Smooth muscle cell (in vitro differentiated cells): ENCODE results near the gene CDKN2B-AS1. TPM values are rescaled to one million over a fixed set of nuclear protein-coding genes. Genes with fewer than 3 reads are reported as not detected.

Source experiments
- DNase-seq: peaks from one replicate; lab custom pipeline; 2025; ENCODE audit not compliant: unreplicated experiment; lab: John Stamatoyannopoulos, UW
- H2AFZ ChIP-seq: fragments of 200-600 bp; sonication (generic); 2 replicates; pipeline ENCODE4 v1.6.0; 2016; ENCODE audit warnings: antibody characterized with exemption, low read depth, mild to moderate bottlenecking
- H3F3A ChIP-seq: fragments of 200-600 bp; sonication (generic); 2 replicates; pipeline ENCODE4 v1.6.0; 2017; ENCODE audit warnings: antibody characterized with exemption, low read depth
- H3K27ac ChIP-seq: fragments of 200-600 bp; sonication (generic); 2 replicates; pipeline ENCODE4 v1.5.1; 2016; ENCODE audit warnings: low read depth, mild to moderate bottlenecking
- H3K27me3 ChIP-seq: fragments of 200-600 bp; sonication (generic); 2 replicates; pipeline ENCODE4 v1.6.1; 2016; ENCODE audit warnings: low read depth, mild to moderate bottlenecking
- H3K36me3 ChIP-seq: fragments of 200-600 bp; sonication (generic); 2 replicates; pipeline ENCODE4 v1.5.1; 2016; ENCODE audit warnings: low read depth
- H3K4me1 ChIP-seq: fragments of 200-600 bp; sonication (generic); 2 replicates; pipeline ENCODE4 v1.5.1; 2016; ENCODE audit warnings: low read depth
- H3K4me2 ChIP-seq: fragments of 200-600 bp; sonication (generic); 2 replicates; pipeline ENCODE4 v1.6.0; 2016; ENCODE audit warnings: mild to moderate bottlenecking
- H3K4me3 ChIP-seq: fragments of 200-600 bp; sonication (generic); 2 replicates; pipeline ENCODE4 v1.5.1; 2016; ENCODE audit warnings: mild to moderate bottlenecking
- H3K79me2 ChIP-seq: fragments of 200-600 bp; sonication (generic); 2 replicates; pipeline ENCODE4 v1.6.0; 2016; ENCODE audit warnings: low read depth, mild to moderate bottlenecking
- H3K9ac ChIP-seq: fragments of 200-600 bp; sonication (generic); 2 replicates; pipeline ENCODE4 v1.6.0; 2016; ENCODE audit warnings: low read depth
- H3K9me3 ChIP-seq: fragments of 200-600 bp; sonication (generic); replicated peaks from 2 replicates; pipeline ENCODE4 v1.5.1; 2016; ENCODE audit warnings: low read depth
- H4K20me1 ChIP-seq: fragments of 200-600 bp; sonication (generic); 2 replicates; pipeline ENCODE4 v1.6.0; 2016; ENCODE audit warnings: low read depth
- WGBS: methylation state at CpG from one replicate; pipeline ENCODE4 v1.1.7; 2016; ENCODE audit warnings: low lambda C conversion rate; 5-methylcytosine and 5-hydroxymethylcytosine counted together
- polyA plus RNA-seq: library from polyadenylated mRNA; unstranded; fragments of >200 nt; fragmentation: Nextera tagmentation; extraction: Ambion mirVana; gene quantifications from 2 replicates; pipeline ENCODE4 v1.2.1, GENCODE V29; 2016
- total RNA-seq: library from RNA; depleted of rRNA; stranded (reverse); fragments of >200 nt; gene quantifications from 2 replicates; pipeline ENCODE4 v1.2.3, GENCODE V29; 2014
- TF ChIP-seq, protein P1 (sequence below): fragments of 200-600 bp; sonication (generic); IDR thresholded peaks from 2 replicates; pipeline ENCODE4 v1.5.1; 2017; ENCODE audit warnings: borderline replicate concordance, mild to moderate bottlenecking, antibody characterized with exemption; ENCODE audit not compliant: insufficient read depth, poor library complexity, severe bottlenecking

CDKN2B-AS1 gene
- total and polyA plus RNA-seq, 2 experiments from 2014 or later = 32.7 to 38.5 TPM

DNA sequence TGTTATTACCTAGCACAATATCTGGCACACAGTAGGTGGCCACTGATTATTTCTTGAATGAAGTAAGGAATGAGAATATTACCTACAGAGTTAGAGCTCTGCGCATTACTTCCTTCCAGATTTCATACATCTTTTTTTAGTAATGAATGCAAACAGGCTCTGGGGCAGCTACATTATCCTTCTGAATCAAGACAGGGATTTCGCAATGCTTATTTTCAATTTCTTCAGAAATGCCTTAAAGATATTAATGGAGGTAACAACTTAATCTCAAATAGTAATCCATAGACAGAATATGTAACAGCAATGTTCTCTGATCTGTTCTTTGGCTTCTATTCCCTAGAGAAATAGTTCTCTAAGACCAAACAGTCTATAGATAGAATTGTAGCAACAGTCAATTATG, 33.0 kb upstream of the CDKN2B-AS1 start:
- H3K27me3 ChIP-seq = peaks cover 22% of the 10 kb centered on the region
- no peak overlapping the region for H3K27ac ChIP-seq
- no peak overlapping the region for H3K4me3 ChIP-seq
- H3F3A ChIP-seq = no peaks in the 10 kb centered on the region
- no peak overlapping the region for H2AFZ ChIP-seq
- H3K9ac ChIP-seq = no peak overlapping the region
- H4K20me1 ChIP-seq = no peaks in the 10 kb centered on the region
- H3K79me2 ChIP-seq = no peaks in the 10 kb centered on the region
- 100% methylated on average over 2 of the region's 2 CpGs for WGBS
- no peak overlapping the region for H3K4me2 ChIP-seq
- peaks cover 6% of the 10 kb centered on the region for H3K4me1 ChIP-seq
- no peak for DNase-seq
- TF ChIP-seq, protein P1, sequence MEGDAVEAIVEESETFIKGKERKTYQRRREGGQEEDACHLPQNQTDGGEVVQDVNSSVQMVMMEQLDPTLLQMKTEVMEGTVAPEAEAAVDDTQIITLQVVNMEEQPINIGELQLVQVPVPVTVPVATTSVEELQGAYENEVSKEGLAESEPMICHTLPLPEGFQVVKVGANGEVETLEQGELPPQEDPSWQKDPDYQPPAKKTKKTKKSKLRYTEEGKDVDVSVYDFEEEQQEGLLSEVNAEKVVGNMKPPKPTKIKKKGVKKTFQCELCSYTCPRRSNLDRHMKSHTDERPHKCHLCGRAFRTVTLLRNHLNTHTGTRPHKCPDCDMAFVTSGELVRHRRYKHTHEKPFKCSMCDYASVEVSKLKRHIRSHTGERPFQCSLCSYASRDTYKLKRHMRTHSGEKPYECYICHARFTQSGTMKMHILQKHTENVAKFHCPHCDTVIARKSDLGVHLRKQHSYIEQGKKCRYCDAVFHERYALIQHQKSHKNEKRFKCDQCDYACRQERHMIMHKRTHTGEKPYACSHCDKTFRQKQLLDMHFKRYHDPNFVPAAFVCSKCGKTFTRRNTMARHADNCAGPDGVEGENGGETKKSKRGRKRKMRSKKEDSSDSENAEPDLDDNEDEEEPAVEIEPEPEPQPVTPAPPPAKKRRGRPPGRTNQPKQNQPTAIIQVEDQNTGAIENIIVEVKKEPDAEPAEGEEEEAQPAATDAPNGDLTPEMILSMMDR = no peak
- no peaks in the 10 kb centered on the region for H3K36me3 ChIP-seq
- no peaks in the 10 kb centered on the region for H3K9me3 ChIP-seq

DNA sequence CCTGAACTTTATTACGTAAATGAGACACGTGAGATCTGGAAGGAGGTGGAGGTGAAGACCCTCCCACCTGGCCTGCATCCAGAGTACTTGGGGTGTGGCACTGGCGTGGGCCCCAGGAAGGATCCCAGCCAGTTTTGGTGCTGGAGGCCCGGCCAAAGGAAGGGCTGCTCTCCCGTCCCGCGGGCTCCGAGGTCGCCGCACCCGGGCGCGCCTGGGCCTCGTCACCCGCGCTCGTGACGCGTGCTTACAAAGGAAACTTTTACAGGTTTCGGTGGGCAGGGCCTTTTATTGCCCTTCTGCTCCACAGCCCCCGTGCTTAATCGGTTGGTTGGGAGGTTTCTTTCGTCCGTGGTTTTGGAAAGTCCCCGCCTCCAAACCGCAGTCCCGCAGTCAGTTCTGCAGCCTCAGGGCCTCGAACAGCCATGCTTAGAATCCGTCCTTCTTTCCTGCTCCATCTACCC, 29.6 kb upstream of the CDKN2B-AS1 start:
- H3K4me2 ChIP-seq = peak overlapping the region; percentile 87
- H3K27ac ChIP-seq = no peak overlapping the region
- peaks cover 6% of the 10 kb centered on the region for H3K4me1 ChIP-seq
- no peaks in the 10 kb centered on the region for H3K36me3 ChIP-seq
- peaks cover 56% of the 10 kb centered on the region for H3K27me3 ChIP-seq
- peak overlapping the region; percentile 49 for H3K9ac ChIP-seq
- no peak for DNase-seq
- WGBS = 2% methylated on average over 29 of the region's 29 CpGs
- H3K9me3 ChIP-seq = no peaks in the 10 kb centered on the region
- H4K20me1 ChIP-seq = peaks cover 10% of the 10 kb centered on the region
- H2AFZ ChIP-seq = peak overlapping the region; percentile 93
- no peaks in the 10 kb centered on the region for H3F3A ChIP-seq
- peak overlapping the region; percentile 50 for H3K4me3 ChIP-seq
- H3K79me2 ChIP-seq = no peaks in the 10 kb centered on the region
- TF ChIP-seq, protein P1 = no peak

DNA sequence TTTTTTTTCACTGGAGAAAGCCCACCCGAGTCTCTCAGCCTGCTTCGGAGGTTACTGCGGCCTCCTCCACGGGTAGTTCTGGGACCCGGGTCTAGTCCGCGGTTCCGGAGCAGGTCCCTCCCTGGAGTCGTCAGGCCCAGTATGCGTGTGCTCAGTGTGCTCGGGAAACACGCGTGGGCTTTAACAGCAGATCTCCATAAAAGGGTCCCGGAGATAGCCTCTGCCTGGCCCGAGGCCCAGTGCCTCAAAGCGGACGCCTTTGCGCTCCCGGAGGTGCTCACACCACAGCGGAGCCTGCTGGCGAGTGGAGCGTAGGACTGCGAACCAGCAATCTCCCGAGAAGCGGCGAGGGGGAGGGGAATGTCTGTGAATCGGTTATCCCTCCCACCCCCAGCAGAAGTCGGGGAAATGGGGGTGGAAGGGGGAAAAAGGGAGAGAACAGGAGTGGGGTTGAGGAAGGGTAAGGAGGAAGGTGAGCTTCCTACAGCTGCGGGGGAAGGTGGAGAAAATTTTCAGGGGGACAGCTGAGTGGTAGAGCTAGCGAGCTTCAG, 29.1 kb upstream of the CDKN2B-AS1 start:
- Histone ChIP-seq H3K79me2 (no peaks in the 10 kb centered on the region), H3K27ac (no peak overlapping the region), H4K20me1 (peaks cover 11% of the 10 kb centered on the region), H3K36me3 (no peaks in the 10 kb centered on the region), H3K4me2 (peak overlapping the region; percentile 87), H2AFZ (peak overlapping the region; percentile 93), H3K27me3 (peaks cover 61% of the 10 kb centered on the region), H3F3A (no peaks in the 10 kb centered on the region), H3K4me3 (peak overlapping the region; percentile 50), H3K4me1 (peaks cover 6% of the 10 kb centered on the region), H3K9me3 (no peaks in the 10 kb centered on the region), H3K9ac (peak overlapping the region; percentile 49)
- 6% methylated on average over 29 of the region's 30 CpGs for WGBS
- TF ChIP-seq, protein P1 = peak; percentile 45
- no peak for DNase-seq
